WI38 (cell line): ENCODE measurements around the gene SYCP2.

Experiments used
- H3K4me3 ChIP-seq: 2 replicates; pipeline ENCODE4 v1.5.1; 2011; ENCODE audit warnings: low read depth, mild to moderate bottlenecking, control low read depth, low read length
- TF ChIP-seq, protein P1 (sequence below): IDR thresholded peaks from 2 replicates; pipeline ENCODE4 v1.5.1; 2012; ENCODE audit warnings: low read depth, mild to moderate bottlenecking, control low read depth, low read length

The SYCP2 gene

DNA sequence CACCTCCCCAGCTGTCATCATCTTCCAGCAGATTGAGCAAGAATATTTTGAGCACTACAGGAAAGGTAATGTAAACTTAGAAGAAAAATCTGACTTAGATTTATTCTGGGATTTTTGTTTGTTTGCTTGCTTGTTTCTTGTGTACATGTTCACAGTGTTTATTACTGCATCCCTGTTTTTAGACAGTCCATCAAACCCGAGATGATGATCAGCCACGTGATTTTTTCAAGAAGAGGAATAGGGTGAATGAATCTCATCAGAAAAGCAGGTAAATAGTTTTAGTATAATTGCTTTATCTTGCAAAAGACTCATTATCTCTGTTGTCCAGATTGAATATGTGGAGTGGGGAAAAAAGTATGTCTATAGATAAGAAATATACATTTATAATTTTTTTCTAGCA lies 8.8 kb upstream of the SYCP2 start:
- no peak overlapping the region for H3K4me3 ChIP-seq
- TF ChIP-seq, protein P1, sequence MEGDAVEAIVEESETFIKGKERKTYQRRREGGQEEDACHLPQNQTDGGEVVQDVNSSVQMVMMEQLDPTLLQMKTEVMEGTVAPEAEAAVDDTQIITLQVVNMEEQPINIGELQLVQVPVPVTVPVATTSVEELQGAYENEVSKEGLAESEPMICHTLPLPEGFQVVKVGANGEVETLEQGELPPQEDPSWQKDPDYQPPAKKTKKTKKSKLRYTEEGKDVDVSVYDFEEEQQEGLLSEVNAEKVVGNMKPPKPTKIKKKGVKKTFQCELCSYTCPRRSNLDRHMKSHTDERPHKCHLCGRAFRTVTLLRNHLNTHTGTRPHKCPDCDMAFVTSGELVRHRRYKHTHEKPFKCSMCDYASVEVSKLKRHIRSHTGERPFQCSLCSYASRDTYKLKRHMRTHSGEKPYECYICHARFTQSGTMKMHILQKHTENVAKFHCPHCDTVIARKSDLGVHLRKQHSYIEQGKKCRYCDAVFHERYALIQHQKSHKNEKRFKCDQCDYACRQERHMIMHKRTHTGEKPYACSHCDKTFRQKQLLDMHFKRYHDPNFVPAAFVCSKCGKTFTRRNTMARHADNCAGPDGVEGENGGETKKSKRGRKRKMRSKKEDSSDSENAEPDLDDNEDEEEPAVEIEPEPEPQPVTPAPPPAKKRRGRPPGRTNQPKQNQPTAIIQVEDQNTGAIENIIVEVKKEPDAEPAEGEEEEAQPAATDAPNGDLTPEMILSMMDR, result no peak

- H3K4me3 ChIP-seq, result peak overlapping the region; percentile 90
- TF ChIP-seq, protein P1, result no peak
Observed at GRCh38 chr20:59940956-59941294, 7.5 kb upstream of the SYCP2 start.

DNA sequence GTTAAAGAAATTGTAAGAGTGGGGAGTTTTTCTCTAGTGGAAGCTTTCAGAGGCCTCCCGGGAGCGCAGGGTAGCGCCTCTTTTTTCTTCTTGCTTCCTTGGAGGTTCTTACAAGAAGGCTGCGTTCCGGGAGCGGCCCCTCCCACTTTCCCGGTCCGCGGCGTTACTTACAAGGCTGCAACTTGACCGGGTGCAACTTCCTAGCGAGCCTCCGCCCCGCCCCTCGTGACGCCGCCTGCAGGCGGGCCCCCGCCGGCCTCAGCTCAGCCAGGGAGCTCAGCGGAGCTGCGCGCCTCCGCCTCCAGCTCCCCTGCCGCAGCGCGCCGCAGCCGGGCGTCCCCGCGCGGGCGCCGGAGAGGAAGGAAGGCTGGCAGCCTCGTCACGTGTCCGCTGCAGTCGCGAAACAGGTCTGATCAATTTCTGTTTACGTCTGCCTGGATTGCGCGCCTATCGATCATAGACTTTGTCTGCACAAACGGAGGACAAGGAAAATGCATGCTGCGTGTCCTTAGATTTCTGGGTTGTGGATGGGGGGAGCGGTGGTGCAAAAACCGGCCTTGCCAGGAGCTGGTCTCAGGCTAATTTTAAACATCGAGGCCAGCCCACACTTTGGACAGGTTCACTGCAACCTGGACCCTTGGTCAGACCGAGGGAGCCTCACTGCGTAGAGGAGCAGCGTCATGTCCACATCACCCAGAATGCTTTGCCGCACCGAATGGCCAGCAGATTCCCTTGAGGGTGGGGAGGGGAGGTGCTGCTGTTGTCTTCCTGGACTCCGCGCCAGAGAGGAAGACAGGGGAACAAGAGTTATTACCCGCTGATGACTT lies 6.9 kb upstream of the SYCP2 start, which contains the start of the genes FAM217B and PPP1R3D:
FAM217B (plus strand) TSS at position 261 of the 827 bp plus-strand sequence. CDS start 3,555 bp downstream, outside the sequence.
PPP1R3D (minus strand) TSS at position 177 of the 827 bp plus-strand sequence. CDS start 374 bp downstream, outside the sequence.
- TF ChIP-seq, protein P1, result no peak
- H3K4me3 ChIP-seq, result peak within 1 kb of the TSS; percentile 90

DNA sequence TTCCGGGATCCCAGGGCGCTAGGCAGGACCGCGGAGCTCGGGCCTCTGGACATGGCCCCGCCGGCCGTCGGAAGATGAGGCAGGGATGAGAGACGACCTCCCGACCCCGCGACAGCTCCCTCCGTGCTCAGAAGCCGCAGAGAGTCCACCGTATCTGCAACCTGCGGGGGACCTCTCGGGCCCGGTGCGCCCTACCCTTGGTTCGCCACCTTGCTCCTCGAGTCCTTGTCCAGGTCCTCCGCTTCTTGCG lies 6.4 kb upstream of the SYCP2 start:
- peak overlapping the region; percentile 90 for H3K4me3 ChIP-seq
- TF ChIP-seq, protein P1, result no peak

GRCh38 chr20:59939052-59939878 lies 5.8 kb upstream of the SYCP2 start:
- H3K4me3 ChIP-seq, result peak overlapping the region; percentile 90
- TF ChIP-seq, protein P1, result no peak

DNA sequence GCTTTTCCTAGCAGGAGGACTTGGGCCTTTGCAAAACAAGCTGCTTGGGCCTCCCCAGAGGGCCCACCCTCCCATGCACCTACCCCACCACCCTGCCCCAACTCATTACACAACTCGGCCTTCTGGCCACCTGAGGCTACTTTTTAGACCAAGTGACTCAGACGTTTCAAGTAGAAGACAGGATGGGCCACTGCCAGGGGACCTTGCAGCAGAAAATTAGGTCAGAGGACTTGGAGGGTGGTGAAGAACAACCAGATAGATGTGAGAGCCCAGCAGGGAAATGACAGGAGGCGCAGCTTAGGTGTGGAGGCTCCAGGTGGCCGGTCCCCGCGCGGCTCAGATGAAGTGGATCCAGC lies 5.2 kb upstream of the SYCP2 start:
- H3K4me3 ChIP-seq, result peak overlapping the region; percentile 90
- TF ChIP-seq, protein P1, result no peak

DNA sequence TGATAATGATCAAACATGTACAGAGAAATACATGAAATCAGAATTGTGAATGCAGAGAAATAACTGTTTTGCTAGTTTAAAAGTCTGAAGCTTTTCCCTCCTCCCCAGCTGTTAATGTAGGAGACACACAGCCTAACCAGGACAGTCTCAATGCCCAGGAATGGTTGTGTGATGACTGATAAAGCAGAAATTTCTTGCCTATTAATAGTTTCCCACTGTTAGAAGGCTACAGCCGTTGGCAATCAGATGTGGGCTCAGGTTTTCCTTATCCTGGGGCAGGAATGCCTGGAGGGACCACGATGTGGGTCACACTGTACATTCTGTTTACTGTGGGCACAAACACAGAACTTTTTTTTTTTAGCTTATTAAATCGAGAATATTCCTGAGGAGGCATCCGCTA lies 4.8 kb upstream of the SYCP2 start:
- H3K4me3 ChIP-seq, result peak overlapping the region; percentile 90
- TF ChIP-seq, protein P1, result no peak
